Liver (tissue), 3 donors: Measurements from ENCODE around the gene PYGB.

Experiments used
- GABPA ChIP-seq, 2 donors: IDR thresholded peaks in 1 of 2; conservative IDR thresholded peaks in 1 of 2; 2 replicates each; pipeline ENCODE4 v1.6.1; 2016; ENCODE audit warnings: antibody characterized with exemption in 2 of 2, mild to moderate bottlenecking in 1 of 2, moderate library complexity in 1 of 2
- RAD21 ChIP-seq, 2 donors: IDR thresholded peaks; 2 replicates each; pipeline ENCODE4 v1.6.1; 2016; ENCODE audit warnings: antibody characterized with exemption in 2 of 2, mild to moderate bottlenecking in 2 of 2
- TF ChIP-seq, protein P1 (sequence below): fragments of 150-350 bp; IDR thresholded peaks from 2 replicates; pipeline ENCODE4 v1.5.1; 2017; ENCODE audit warnings: improper control_type of control experiment, low read depth, low read length; ENCODE audit not compliant: missing input control
- TF ChIP-seq, protein P2 (sequence below): IDR thresholded peaks from 2 replicates; pipeline ENCODE4 v1.6.1; 2016; ENCODE audit warnings: antibody characterized with exemption, mild to moderate bottlenecking
- donor health status: healthy.
- donor health status: healthy.

DNA sequence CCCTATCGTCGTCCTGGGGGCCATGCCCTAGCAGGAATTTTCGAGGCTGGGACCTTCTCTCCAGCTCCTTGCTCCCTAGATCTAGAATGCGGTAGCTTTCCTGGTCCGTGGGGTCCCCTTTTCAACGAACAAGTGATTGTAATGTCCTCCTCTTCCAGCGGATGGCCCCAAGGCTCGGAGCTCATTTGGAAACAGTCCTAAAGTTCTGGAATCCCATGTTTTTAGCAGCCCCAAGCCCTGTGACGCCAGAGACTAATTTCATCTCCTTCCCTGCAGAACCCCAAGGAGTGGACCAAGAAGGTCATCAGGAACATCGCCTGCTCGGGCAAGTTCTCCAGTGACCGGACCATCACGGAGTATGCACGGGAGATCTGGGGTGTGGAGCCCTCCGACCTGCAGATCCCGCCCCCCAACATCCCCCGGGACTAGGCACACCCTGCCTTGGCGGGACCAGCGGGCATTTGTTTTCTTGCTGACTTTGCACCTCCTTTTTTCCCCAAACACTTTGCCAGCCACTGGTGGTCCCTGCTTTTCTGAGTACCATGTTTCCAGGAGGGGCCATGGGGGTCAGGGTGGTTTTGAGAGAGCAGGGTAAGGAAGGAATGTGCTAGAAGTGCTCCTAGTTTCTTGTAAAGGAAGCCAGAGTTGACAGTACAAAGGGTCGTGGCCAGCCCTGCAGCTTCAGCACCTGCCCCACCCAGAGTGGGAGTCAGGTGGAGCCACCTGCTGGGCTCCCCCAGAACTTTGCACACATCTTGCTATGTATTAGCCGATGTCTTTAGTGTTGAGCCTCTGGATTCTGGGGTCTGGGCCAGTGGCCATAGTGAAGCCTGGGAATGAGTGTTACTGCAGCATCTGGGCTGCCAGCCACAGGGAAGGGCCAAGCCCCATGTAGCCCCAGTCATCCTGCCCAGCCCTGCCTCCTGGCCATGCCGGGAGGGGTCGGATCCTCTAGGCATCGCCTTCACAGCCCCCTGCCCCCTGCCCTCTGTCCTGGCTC, 48.5 kb downstream of the PYGB start:
- TF ChIP-seq, protein P1, sequence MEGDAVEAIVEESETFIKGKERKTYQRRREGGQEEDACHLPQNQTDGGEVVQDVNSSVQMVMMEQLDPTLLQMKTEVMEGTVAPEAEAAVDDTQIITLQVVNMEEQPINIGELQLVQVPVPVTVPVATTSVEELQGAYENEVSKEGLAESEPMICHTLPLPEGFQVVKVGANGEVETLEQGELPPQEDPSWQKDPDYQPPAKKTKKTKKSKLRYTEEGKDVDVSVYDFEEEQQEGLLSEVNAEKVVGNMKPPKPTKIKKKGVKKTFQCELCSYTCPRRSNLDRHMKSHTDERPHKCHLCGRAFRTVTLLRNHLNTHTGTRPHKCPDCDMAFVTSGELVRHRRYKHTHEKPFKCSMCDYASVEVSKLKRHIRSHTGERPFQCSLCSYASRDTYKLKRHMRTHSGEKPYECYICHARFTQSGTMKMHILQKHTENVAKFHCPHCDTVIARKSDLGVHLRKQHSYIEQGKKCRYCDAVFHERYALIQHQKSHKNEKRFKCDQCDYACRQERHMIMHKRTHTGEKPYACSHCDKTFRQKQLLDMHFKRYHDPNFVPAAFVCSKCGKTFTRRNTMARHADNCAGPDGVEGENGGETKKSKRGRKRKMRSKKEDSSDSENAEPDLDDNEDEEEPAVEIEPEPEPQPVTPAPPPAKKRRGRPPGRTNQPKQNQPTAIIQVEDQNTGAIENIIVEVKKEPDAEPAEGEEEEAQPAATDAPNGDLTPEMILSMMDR: peak; percentile 40
- no peak for TF ChIP-seq GABPA (IDR thresholded peaks at IDR 0.05 in 1 of 2, conservative IDR thresholded peaks at IDR 0.05 in 1 of 2)
- TF ChIP-seq, protein P2, sequence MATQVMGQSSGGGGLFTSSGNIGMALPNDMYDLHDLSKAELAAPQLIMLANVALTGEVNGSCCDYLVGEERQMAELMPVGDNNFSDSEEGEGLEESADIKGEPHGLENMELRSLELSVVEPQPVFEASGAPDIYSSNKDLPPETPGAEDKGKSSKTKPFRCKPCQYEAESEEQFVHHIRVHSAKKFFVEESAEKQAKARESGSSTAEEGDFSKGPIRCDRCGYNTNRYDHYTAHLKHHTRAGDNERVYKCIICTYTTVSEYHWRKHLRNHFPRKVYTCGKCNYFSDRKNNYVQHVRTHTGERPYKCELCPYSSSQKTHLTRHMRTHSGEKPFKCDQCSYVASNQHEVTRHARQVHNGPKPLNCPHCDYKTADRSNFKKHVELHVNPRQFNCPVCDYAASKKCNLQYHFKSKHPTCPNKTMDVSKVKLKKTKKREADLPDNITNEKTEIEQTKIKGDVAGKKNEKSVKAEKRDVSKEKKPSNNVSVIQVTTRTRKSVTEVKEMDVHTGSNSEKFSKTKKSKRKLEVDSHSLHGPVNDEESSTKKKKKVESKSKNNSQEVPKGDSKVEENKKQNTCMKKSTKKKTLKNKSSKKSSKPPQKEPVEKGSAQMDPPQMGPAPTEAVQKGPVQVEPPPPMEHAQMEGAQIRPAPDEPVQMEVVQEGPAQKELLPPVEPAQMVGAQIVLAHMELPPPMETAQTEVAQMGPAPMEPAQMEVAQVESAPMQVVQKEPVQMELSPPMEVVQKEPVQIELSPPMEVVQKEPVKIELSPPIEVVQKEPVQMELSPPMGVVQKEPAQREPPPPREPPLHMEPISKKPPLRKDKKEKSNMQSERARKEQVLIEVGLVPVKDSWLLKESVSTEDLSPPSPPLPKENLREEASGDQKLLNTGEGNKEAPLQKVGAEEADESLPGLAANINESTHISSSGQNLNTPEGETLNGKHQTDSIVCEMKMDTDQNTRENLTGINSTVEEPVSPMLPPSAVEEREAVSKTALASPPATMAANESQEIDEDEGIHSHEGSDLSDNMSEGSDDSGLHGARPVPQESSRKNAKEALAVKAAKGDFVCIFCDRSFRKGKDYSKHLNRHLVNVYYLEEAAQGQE: no peak
- TF ChIP-seq RAD21 (IDR thresholded peaks at IDR 0.05): peak; percentile 38 to 61
